ENCODE results near the gene PPARG. TPM values are rescaled to one million over a fixed set of nuclear protein-coding genes. Genes with fewer than 3 reads are reported as not detected.
"Not testable (repeated sequence)": the region's sequence is repeated elsewhere in the genome, so short reads cannot be mapped to it uniquely, and the experiment has no call there.

The PPARG gene
- total RNA-seq, 2 donors from 2014 or later: 7.0 to 12.9 TPM

GRCh38 chr3:12384451-12385233 lies 95.8 kb downstream of the PPARG start:
- H3K4me1 ChIP-seq (replicated peaks): no peaks in the 10 kb centered on the region
- no peak for DNase-seq (ENCODE audit: low spot score)
- intact Hi-C loops (cut with DNase I): no loop called here

GRCh38 chr3:12386514-12387291 lies 97.8 kb downstream of the PPARG start:
- H3K27ac ChIP-seq; H3K27me3 ChIP-seq (replicated peaks; ENCODE audit: insufficient read depth); H3K9me3 ChIP-seq; H3K4me3 ChIP-seq; DNase-seq (ENCODE audit: low spot score); H3K4me1 ChIP-seq (replicated peaks); H3K36me3 ChIP-seq; intact Hi-C loops (cut with DNase I): not testable (repeated sequence)
- WGBS: 80% methylated on average over 4 of the region's 4 CpGs

More at GRCh38 chr3:12384451-12385233, 95.8 kb downstream of the PPARG start:
- Histone ChIP-seq H3K27me3 (replicated peaks; ENCODE audit: insufficient read depth) (no peaks in the 10 kb centered on the region), H3K4me3 (no peak overlapping the region), H3K36me3 (no peaks in the 10 kb centered on the region), H3K9me3 (no peaks in the 10 kb centered on the region), H3K27ac (no peak overlapping the region)
- 88% methylated on average over 1 of the region's 1 CpG for WGBS
- no peak for TF ChIP-seq POLR2A (IDR thresholded peaks at IDR 0.05)
- no peak for TF ChIP-seq CTCF (IDR thresholded peaks at IDR 0.05)
- no peak for TF ChIP-seq POLR2AphosphoS5 (IDR thresholded peaks at IDR 0.05)

GRCh38 chr3:12388185-12388584 lies 99.3 kb downstream of the PPARG start:
- Histone ChIP-seq H3K36me3 (no peaks in the 10 kb centered on the region), H3K27me3 (replicated peaks; ENCODE audit: insufficient read depth) (no peaks in the 10 kb centered on the region), H3K27ac (no peak overlapping the region), H3K4me3 (no peak overlapping the region), H3K9me3 (no peaks in the 10 kb centered on the region), H3K4me1 (replicated peaks) (no peaks in the 10 kb centered on the region)
- TF ChIP-seq POLR2AphosphoS5 (IDR thresholded peaks at IDR 0.05) (no peak), CTCF (IDR thresholded peaks at IDR 0.05) (no peak), POLR2A (IDR thresholded peaks at IDR 0.05) (no peak)
- 86% methylated on average over 1 of the region's 1 CpG for WGBS
- no peak for DNase-seq (ENCODE audit: low spot score)
- intact Hi-C loops (cut with DNase I): no loop called here

GRCh38 chr3:12392101-12392878 lies 103.4 kb downstream of the PPARG start:
- H3K27me3 ChIP-seq (replicated peaks; ENCODE audit: insufficient read depth): no peaks in the 10 kb centered on the region
- intact Hi-C loops (cut with DNase I): no loop called here
- H3K9me3 ChIP-seq: no peaks in the 10 kb centered on the region
- 34% methylated on average over 8 of the region's 8 CpGs for WGBS
- H3K4me1 ChIP-seq (replicated peaks): no peaks in the 10 kb centered on the region
- DNase-seq (ENCODE audit: low spot score): no peak
- no peak overlapping the region for H3K27ac ChIP-seq
- no peak overlapping the region for H3K4me3 ChIP-seq
- TF ChIP-seq POLR2A (IDR thresholded peaks at IDR 0.05) (no peak), CTCF (IDR thresholded peaks at IDR 0.05) (no peak), POLR2AphosphoS5 (IDR thresholded peaks at IDR 0.05) (peak; percentile 27)
- no peaks in the 10 kb centered on the region for H3K36me3 ChIP-seq

- Histone ChIP-seq H3K36me3 (no peaks in the 10 kb centered on the region), H3K4me3 (no peak overlapping the region), H3K4me1 (replicated peaks) (no peaks in the 10 kb centered on the region), H3K27ac (no peak overlapping the region), H3K9me3 (no peaks in the 10 kb centered on the region), H3K27me3 (replicated peaks; ENCODE audit: insufficient read depth) (no peaks in the 10 kb centered on the region)
- intact Hi-C loops (cut with DNase I): no loop called here
- peak; percentile 20 for DNase-seq (ENCODE audit: low spot score)
- TF ChIP-seq CTCF (IDR thresholded peaks at IDR 0.05) (no peak), POLR2AphosphoS5 (IDR thresholded peaks at IDR 0.05) (peak; percentile 63)
- 81% methylated on average over 1 of the region's 1 CpG for WGBS
Measured at GRCh38 chr3:12393894-12394293, 105.0 kb downstream of the PPARG start.
